ENCODE measurements around the gene CCNL2. TPM values are rescaled to one million over a fixed set of nuclear protein-coding genes. Genes with fewer than 3 reads are reported as not detected.
"Not testable (repeated sequence)": the region's sequence is repeated elsewhere in the genome, so short reads cannot be mapped to it uniquely, and the experiment has no call there.

The CCNL2 gene
- polyA plus RNA-seq, 12 donors, result 116 to 262 (median 151) TPM; not detected in 1

GRCh38 chr1:1402072-1402900 is 3.2 kb upstream of the CCNL2 start:
- DNase-seq, result no peak

GRCh38 chr1:1401457-1402010 is 2.4 kb upstream of the CCNL2 start:
- no peak for DNase-seq

- DNase-seq, result no peak
Measured at GRCh38 chr1:1400576-1401456, 1.7 kb upstream of the CCNL2 start.

- DNase-seq, result no peak
Measured at GRCh38 chr1:1399872-1400575, 889 bp upstream of the CCNL2 start.

GRCh38 chr1:1398677-1399186 is 403 bp downstream of the CCNL2 start:
- DNase-seq, result no peak

GRCh38 chr1:1397839-1398523 is 1.2 kb downstream of the CCNL2 start:
- DNase-seq, result no peak

- DNase-seq, result no peak
Measured at GRCh38 chr1:1395166-1395565, 4.0 kb downstream of the CCNL2 start.

GRCh38 chr1:1394116-1394515 is 5.0 kb downstream of the CCNL2 start:
- DNase-seq, result no peak

GRCh38 chr1:1393428-1393827 is 5.7 kb downstream of the CCNL2 start:
- DNase-seq, result no peak

GRCh38 chr1:1393014-1393413 is 6.1 kb downstream of the CCNL2 start:
- DNase-seq, result no peak

GRCh38 chr1:1391225-1391624 is 7.9 kb downstream of the CCNL2 start:
- no peak for DNase-seq

- DNase-seq, result no peak
Measured at GRCh38 chr1:1390675-1391074, 8.5 kb downstream of the CCNL2 start.

- DNase-seq, result no peak
Measured at GRCh38 chr1:1388078-1388472, 11.1 kb downstream of the CCNL2 start.

GRCh38 chr1:1387098-1388077 is 11.7 kb downstream of the CCNL2 start:
- DNase-seq, result no peak

GRCh38 chr1:1385931-1386330 is 13.2 kb downstream of the CCNL2 start:
- DNase-seq, result no peak

GRCh38 chr1:1385339-1385738 is 13.8 kb downstream of the CCNL2 start:
- not testable (repeated sequence) for DNase-seq

- DNase-seq, result no peak
Measured at GRCh38 chr1:1381294-1381693, 17.8 kb downstream of the CCNL2 start.

GRCh38 chr1:1380860-1381259 is 18.3 kb downstream of the CCNL2 start:
- DNase-seq, result no peak

GRCh38 chr1:1377540-1378205 is 21.5 kb downstream of the CCNL2 start:
- DNase-seq, result no peak
